SK-N-SH treated with all-trans-retinoic acid at 6 μM for 48 hours (cell line): ENCODE data around the gene SLC24A4.

Experiments
- ATAC-seq: fragments of 200-7000 bp; cut with Tn5 transposase; 3 replicates; pipeline ENCODE4 v1.9.1; 2020; ENCODE audit warnings: mild to moderate bottlenecking, moderate library complexity
- ARNTL ChIP-seq: fragments of 450-650 bp; formaldehyde crosslinking; IDR thresholded peaks from 2 replicates; pipeline ENCODE4 v1.5.0; 2020; ENCODE audit warnings: low read depth, mild to moderate bottlenecking, moderate library complexity, borderline replicate concordance
- BACH2 ChIP-seq: fragments of 250-450 bp; sonication (Bioruptor Pico); IDR thresholded peaks from 2 replicates; pipeline ENCODE4 v1.9.0; 2021; ENCODE audit warnings: mild to moderate bottlenecking, borderline replicate concordance
- ESRRG ChIP-seq: fragments of 250-450 bp; sonication (Bioruptor Pico); IDR thresholded peaks from 2 replicates; pipeline ENCODE4 v1.6.1; 2021; ENCODE audit warnings: mild to moderate bottlenecking
- GLIS3 ChIP-seq: fragments of 250-450 bp; sonication (Bioruptor Pico); IDR thresholded peaks from 2 replicates; pipeline ENCODE4 v1.5.0; 2020; ENCODE audit warnings: mild to moderate bottlenecking, moderate library complexity
- ISL1 ChIP-seq: fragments of 250-450 bp; sonication (Bioruptor Pico); IDR thresholded peaks from 2 replicates; pipeline ENCODE4 v2.1.2; 2022; ENCODE audit warnings: mild to moderate bottlenecking, moderate library complexity
- PPARA ChIP-seq: fragments of 250-450 bp; sonication (Bioruptor Pico); IDR thresholded peaks from 2 replicates; pipeline ENCODE4 v1.5.0; 2020; ENCODE audit warnings: mild to moderate bottlenecking, borderline replicate concordance
- RARB ChIP-seq: fragments of 250-450 bp; sonication (Bioruptor Pico); IDR thresholded peaks from 2 replicates; pipeline ENCODE4 v1.8.0; 2021; ENCODE audit warnings: mild to moderate bottlenecking, moderate library complexity
- TCF4 ChIP-seq: fragments of 250-450 bp; sonication (Bioruptor Pico); IDR thresholded peaks from 2 replicates; pipeline ENCODE4 v1.8.0; 2021; ENCODE audit warnings: mild to moderate bottlenecking, moderate library complexity, borderline replicate concordance
- TOX ChIP-seq: fragments of 250-450 bp; sonication (Bioruptor Pico); IDR thresholded peaks from 2 replicates; pipeline ENCODE4 v1.8.0; 2021; ENCODE audit warnings: mild to moderate bottlenecking, moderate library complexity, borderline replicate concordance
- ZFP3 ChIP-seq: fragments of 250-450 bp; sonication (Bioruptor Pico); IDR thresholded peaks from 2 replicates; pipeline ENCODE4 v1.5.0; 2020; ENCODE audit warnings: mild to moderate bottlenecking, moderate library complexity
- ZFP30 ChIP-seq: fragments of 450-650 bp; formaldehyde crosslinking; IDR thresholded peaks from 2 replicates; pipeline ENCODE4 v1.5.0; 2022; ENCODE audit warnings: mild to moderate bottlenecking, moderate library complexity
- ZNF565 ChIP-seq: fragments of 450-650 bp; formaldehyde crosslinking; conservative IDR thresholded peaks from 2 replicates; pipeline ENCODE4 v1.5.0; 2020; ENCODE audit warnings: low read depth, mild to moderate bottlenecking, moderate library complexity
- ZNF70 ChIP-seq: fragments of 450-650 bp; formaldehyde crosslinking; IDR thresholded peaks from 2 replicates; pipeline ENCODE4 v1.5.0; 2020; ENCODE audit warnings: mild to moderate bottlenecking, moderate library complexity
- ZNF8 ChIP-seq: fragments of 450-650 bp; formaldehyde crosslinking; IDR thresholded peaks from 2 replicates; pipeline ENCODE4 v1.5.0; 2020; ENCODE audit warnings: mild to moderate bottlenecking, moderate library complexity
- TF ChIP-seq, protein P1 (sequence below): fragments of 250-450 bp; sonication (Bioruptor Pico); IDR thresholded peaks from 2 replicates; pipeline ENCODE4 v1.8.0; 2020; ENCODE audit warnings: mild to moderate bottlenecking, moderate library complexity, borderline replicate concordance
- TF ChIP-seq, protein P2 (sequence below): fragments of 250-450 bp; sonication (Bioruptor Pico); IDR thresholded peaks from 2 replicates; pipeline ENCODE4 v1.5.1; 2021; ENCODE audit warnings: mild to moderate bottlenecking, moderate library complexity
- TF ChIP-seq, protein P3 (sequence below): fragments of 250-450 bp; sonication (Bioruptor Pico); IDR thresholded peaks from 2 replicates; pipeline ENCODE4 v1.5.0; 2020; ENCODE audit warnings: mild to moderate bottlenecking, moderate library complexity
- TF ChIP-seq, protein P4 (sequence below): fragments of 250-450 bp; sonication (Bioruptor Pico); IDR thresholded peaks from 2 replicates; pipeline ENCODE4 v1.5.1; 2020; ENCODE audit warnings: low read depth, mild to moderate bottlenecking, moderate library complexity

Gene SLC24A4

DNA sequence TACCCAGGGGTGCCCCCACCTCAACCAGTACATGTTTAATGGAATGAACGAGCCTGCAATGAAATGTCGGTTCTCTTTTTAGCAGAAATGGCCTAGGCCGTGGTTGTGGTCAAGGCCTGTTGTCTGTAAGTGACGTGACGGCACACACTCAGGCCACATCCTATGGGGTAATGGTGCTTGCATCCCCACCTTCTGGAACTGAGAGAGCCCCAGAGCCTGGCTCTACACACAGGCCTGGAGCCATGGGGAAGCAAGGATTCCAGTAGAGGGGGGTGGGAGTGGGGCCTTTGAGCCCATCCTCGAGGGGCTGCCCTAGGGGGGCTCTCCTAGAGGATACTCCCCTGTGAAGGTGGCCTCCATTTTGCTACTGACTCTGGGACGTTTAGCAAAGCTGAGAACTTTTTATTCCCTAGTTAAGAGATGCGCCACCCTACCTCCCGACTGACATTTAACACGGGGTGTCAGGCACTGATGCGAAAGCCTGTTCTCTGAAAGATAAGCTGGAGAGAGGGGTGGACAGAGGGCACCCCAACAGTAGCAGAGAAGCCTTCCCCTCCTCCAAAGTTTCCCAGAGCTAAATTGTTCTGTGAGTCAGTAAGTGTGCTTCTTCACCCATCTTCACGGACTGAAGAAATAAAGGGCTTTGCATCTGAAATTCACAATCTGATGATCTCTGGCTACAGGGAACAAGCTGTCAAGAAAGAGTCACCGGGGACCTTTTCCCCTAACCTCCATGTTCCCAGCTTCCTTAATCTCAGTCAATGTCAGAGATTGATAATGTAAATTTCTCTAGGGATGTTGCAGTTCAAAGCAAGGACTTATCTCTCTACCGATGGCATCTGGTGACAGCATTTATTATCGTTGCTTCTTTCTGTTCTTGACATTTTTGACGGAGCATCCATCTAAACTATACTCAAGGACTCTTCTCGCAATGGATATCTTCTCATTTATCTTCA lies 197.4 kb downstream of the SLC24A4 start (continued):
- TF ChIP-seq ISL1 (no peak), ARNTL (CRISPR knock-in tag) (no peak), ZNF8 (CRISPR knock-in tag) (no peak), ZNF565 (CRISPR knock-in tag) (no peak)
- TF ChIP-seq, protein P1, sequence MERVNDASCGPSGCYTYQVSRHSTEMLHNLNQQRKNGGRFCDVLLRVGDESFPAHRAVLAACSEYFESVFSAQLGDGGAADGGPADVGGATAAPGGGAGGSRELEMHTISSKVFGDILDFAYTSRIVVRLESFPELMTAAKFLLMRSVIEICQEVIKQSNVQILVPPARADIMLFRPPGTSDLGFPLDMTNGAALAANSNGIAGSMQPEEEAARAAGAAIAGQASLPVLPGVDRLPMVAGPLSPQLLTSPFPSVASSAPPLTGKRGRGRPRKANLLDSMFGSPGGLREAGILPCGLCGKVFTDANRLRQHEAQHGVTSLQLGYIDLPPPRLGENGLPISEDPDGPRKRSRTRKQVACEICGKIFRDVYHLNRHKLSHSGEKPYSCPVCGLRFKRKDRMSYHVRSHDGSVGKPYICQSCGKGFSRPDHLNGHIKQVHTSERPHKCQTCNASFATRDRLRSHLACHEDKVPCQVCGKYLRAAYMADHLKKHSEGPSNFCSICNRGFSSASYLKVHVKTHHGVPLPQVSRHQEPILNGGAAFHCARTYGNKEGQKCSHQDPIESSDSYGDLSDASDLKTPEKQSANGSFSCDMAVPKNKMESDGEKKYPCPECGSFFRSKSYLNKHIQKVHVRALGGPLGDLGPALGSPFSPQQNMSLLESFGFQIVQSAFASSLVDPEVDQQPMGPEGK (CRISPR knock-in tag) = no peak

DNA sequence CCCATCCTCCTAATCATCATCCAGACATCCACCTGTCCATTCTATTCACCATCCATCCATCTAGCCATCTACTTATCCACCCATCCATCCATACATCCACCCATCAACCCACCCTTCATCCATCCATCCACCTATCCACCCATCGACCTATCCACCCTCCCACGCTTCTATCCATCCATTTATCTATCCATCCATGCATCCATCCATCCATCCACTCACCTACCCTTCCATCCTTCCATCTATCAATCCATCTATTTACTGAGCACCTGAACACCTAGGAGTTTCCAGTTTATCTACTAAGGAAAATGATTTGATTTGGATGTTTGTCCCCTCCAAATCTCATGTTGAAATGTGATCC lies 198.1 kb downstream of the SLC24A4 start:
- no peak for TF ChIP-seq ZNF8 (CRISPR knock-in tag)
- TF ChIP-seq ESRRG = no peak
- TF ChIP-seq, protein P2, sequence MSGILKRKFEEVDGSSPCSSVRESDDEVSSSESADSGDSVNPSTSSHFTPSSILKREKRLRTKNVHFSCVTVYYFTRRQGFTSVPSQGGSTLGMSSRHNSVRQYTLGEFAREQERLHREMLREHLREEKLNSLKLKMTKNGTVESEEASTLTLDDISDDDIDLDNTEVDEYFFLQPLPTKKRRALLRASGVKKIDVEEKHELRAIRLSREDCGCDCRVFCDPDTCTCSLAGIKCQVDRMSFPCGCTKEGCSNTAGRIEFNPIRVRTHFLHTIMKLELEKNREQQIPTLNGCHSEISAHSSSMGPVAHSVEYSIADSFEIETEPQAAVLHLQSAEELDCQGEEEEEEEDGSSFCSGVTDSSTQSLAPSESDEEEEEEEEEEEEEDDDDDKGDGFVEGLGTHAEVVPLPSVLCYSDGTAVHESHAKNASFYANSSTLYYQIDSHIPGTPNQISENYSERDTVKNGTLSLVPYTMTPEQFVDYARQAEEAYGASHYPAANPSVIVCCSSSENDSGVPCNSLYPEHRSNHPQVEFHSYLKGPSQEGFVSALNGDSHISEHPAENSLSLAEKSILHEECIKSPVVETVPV (CRISPR knock-in tag) = no peak
- no peak for TF ChIP-seq ZNF70 (CRISPR knock-in tag)
- TF ChIP-seq BACH2 (CRISPR knock-in tag) = no peak
- no peak for TF ChIP-seq RARB (CRISPR knock-in tag)
- TF ChIP-seq TCF4 (CRISPR knock-in tag) = no peak
- TF ChIP-seq, protein P3, sequence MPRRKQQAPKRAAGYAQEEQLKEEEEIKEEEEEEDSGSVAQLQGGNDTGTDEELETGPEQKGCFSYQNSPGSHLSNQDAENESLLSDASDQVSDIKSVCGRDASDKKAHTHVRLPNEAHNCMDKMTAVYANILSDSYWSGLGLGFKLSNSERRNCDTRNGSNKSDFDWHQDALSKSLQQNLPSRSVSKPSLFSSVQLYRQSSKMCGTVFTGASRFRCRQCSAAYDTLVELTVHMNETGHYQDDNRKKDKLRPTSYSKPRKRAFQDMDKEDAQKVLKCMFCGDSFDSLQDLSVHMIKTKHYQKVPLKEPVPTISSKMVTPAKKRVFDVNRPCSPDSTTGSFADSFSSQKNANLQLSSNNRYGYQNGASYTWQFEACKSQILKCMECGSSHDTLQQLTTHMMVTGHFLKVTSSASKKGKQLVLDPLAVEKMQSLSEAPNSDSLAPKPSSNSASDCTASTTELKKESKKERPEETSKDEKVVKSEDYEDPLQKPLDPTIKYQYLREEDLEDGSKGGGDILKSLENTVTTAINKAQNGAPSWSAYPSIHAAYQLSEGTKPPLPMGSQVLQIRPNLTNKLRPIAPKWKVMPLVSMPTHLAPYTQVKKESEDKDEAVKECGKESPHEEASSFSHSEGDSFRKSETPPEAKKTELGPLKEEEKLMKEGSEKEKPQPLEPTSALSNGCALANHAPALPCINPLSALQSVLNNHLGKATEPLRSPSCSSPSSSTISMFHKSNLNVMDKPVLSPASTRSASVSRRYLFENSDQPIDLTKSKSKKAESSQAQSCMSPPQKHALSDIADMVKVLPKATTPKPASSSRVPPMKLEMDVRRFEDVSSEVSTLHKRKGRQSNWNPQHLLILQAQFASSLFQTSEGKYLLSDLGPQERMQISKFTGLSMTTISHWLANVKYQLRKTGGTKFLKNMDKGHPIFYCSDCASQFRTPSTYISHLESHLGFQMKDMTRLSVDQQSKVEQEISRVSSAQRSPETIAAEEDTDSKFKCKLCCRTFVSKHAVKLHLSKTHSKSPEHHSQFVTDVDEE (CRISPR knock-in tag) = no peak
- no peak for TF ChIP-seq ZFP30
- TF ChIP-seq ZFP3 (CRISPR knock-in tag) = no peak
- TF ChIP-seq, protein P4, sequence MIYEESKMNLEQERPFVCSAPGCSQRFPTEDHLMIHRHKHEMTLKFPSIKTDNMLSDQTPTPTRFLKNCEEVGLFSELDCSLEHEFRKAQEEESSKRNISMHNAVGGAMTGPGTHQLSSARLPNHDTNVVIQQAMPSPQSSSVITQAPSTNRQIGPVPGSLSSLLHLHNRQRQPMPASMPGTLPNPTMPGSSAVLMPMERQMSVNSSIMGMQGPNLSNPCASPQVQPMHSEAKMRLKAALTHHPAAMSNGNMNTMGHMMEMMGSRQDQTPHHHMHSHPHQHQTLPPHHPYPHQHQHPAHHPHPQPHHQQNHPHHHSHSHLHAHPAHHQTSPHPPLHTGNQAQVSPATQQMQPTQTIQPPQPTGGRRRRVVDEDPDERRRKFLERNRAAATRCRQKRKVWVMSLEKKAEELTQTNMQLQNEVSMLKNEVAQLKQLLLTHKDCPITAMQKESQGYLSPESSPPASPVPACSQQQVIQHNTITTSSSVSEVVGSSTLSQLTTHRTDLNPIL (CRISPR knock-in tag) = no peak

DNA sequence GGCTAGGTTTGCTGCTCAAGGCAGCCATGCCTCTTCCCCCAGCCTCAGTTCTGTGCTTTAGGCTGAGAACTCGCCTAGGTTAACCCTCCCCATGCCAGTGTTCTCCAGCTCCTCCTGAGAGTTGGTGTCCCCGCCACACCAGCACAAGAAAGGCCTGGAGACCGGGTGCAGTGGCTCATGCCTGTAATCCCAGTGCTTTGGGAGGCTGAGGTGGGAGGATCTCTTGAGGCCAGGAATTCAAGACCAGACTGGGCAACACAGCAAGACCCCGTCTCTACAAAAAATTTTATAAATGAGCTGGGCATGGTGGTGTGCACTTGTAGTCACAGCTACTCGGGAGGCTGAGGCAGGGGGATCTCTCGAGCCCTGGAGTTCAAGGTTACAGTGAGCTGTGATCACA lies 200.8 kb downstream of the SLC24A4 start:
- ATAC-seq = no peak
- TF ChIP-seq ISL1 = no peak
- no peak for TF ChIP-seq PPARA
- TF ChIP-seq GLIS3 (CRISPR knock-in tag) = no peak
- TF ChIP-seq TOX (CRISPR knock-in tag) = no peak
- TF ChIP-seq, all 23 proteins: peak for 0

More for the DNA sequence above, 198.1 kb downstream of the SLC24A4 start:
- no peak for ATAC-seq

DNA sequence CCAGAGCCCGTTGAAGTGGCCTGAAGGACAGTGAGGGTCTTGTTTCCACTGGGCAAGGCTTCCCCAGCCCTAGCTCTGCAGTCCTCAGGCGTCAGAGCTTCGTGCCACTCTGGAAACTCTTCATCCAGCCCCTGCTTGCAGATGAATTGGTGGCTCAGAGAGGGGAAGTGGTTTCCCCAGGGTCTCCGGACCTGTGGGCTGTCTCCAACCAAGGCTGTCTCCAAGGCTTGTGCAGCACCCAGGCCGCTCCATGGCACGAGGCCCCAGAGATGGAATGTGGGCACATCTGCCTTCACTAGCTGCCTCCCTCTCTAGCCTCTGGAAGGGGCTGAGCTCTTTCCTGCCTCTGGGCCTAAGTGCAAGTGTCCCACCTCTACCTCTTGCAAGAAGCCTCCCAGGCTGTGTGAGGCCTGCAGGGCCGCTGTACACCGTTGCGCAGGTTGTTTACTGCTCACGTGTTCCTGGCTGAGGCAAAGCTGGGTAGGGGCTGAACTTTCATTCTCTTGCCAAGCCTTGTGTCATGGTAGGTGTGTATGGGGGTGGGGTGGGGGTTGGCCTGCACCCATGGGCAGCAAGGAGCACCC lies 201.7 kb downstream of the SLC24A4 start:
- TF ChIP-seq ESRRG = no peak
- TF ChIP-seq, all 23 proteins: peak for 0
- ATAC-seq = no peak; the same call in 2 of the 3 replicates
